ENCODE measurements around the gene SARS2.

SARS2 gene

GRCh38 chr19:38891771-38892170 lies 38.8 kb downstream of the SARS2 start:
- Histone ChIP-seq H3K9me2 (replicated peaks; ENCODE audit: control insufficient read depth, low read length) (no peaks in the 10 kb centered on the region), H3K27ac (ENCODE audit: low read depth, low read length) (no peak overlapping the region), H3F3A (ENCODE audit: control insufficient read depth, insufficient read depth) (no peaks in the 10 kb centered on the region), H4K20me1 (ENCODE audit: control insufficient read depth, insufficient read depth, low read depth, low read length) (no peaks in the 10 kb centered on the region), H3K79me2 (ENCODE audit: control insufficient read depth, low read length) (no peaks in the 10 kb centered on the region), H3K4me2 (ENCODE audit: low read length) (no peak overlapping the region), H3K9me3 (ENCODE audit: control insufficient read depth, insufficient read depth, low read length) (no peaks in the 10 kb centered on the region), H3K4me3 (ENCODE audit: low read length) (no peak overlapping the region), H3K4me1 (ENCODE audit: control insufficient read depth, low read length) (no peaks in the 10 kb centered on the region), H3K36me3 (ENCODE audit: control insufficient read depth, low read length) (no peaks in the 10 kb centered on the region; the same call in 1 of the 2 replicates), H3K27me3 (ENCODE audit: control insufficient read depth, low read length) (no peaks in the 10 kb centered on the region)
- TF ChIP-seq EZH2phosphoT487 (IDR thresholded peaks at IDR 0.05; ENCODE audit: borderline replicate concordance, low read length) = no peak
- no peak for TF ChIP-seq CTCF (IDR thresholded peaks at IDR 0.05; ENCODE audit: low read depth, low read length, poor library complexity, severe bottlenecking)

- H3K79me2 ChIP-seq (ENCODE audit: control insufficient read depth, low read length) = no peaks in the 10 kb centered on the region
- H3K27me3 ChIP-seq (ENCODE audit: control insufficient read depth, low read length) = no peaks in the 10 kb centered on the region
- no peaks in the 10 kb centered on the region for H3K9me2 ChIP-seq (replicated peaks; ENCODE audit: control insufficient read depth, low read length)
- no peak overlapping the region for H3K27ac ChIP-seq (ENCODE audit: low read depth, low read length)
- no peak overlapping the region for H3K4me3 ChIP-seq (ENCODE audit: low read length)
- no peaks in the 10 kb centered on the region for H3K4me1 ChIP-seq (ENCODE audit: control insufficient read depth, low read length)
- no peaks in the 10 kb centered on the region; the same call in 1 of the 2 replicates for H3K36me3 ChIP-seq (ENCODE audit: control insufficient read depth, low read length)
- no peaks in the 10 kb centered on the region for H4K20me1 ChIP-seq (ENCODE audit: control insufficient read depth, insufficient read depth, low read depth, low read length)
- no peaks in the 10 kb centered on the region for H3K9me3 ChIP-seq (ENCODE audit: control insufficient read depth, insufficient read depth, low read length)
- H3K4me2 ChIP-seq (ENCODE audit: low read length) = no peak overlapping the region
- no peak for TF ChIP-seq EZH2phosphoT487 (IDR thresholded peaks at IDR 0.05; ENCODE audit: borderline replicate concordance, low read length)
- no peak for TF ChIP-seq CTCF (IDR thresholded peaks at IDR 0.05; ENCODE audit: low read depth, low read length, poor library complexity, severe bottlenecking)
- no peaks in the 10 kb centered on the region for H3F3A ChIP-seq (ENCODE audit: control insufficient read depth, insufficient read depth)
Measured at GRCh38 chr19:38890686-38891085, 39.9 kb downstream of the SARS2 start.

- no peaks in the 10 kb centered on the region for H3K9me2 ChIP-seq (replicated peaks; ENCODE audit: control insufficient read depth, low read length)
- no peaks in the 10 kb centered on the region for H3K9me3 ChIP-seq (ENCODE audit: control insufficient read depth, insufficient read depth, low read length)
- no peaks in the 10 kb centered on the region for H3K79me2 ChIP-seq (ENCODE audit: control insufficient read depth, low read length)
- no peaks in the 10 kb centered on the region for H4K20me1 ChIP-seq (ENCODE audit: control insufficient read depth, insufficient read depth, low read depth, low read length)
- H3K4me1 ChIP-seq (ENCODE audit: control insufficient read depth, low read length) = no peaks in the 10 kb centered on the region
- H3K36me3 ChIP-seq (ENCODE audit: control insufficient read depth, low read length) = no peaks in the 10 kb centered on the region; the same call in 1 of the 2 replicates
- no peak overlapping the region for H3K4me3 ChIP-seq (ENCODE audit: low read length)
- no peak for TF ChIP-seq CTCF (IDR thresholded peaks at IDR 0.05; ENCODE audit: low read depth, low read length, poor library complexity, severe bottlenecking)
- TF ChIP-seq EZH2phosphoT487 (IDR thresholded peaks at IDR 0.05; ENCODE audit: borderline replicate concordance, low read length) = no peak
- no peaks in the 10 kb centered on the region for H3F3A ChIP-seq (ENCODE audit: control insufficient read depth, insufficient read depth)
- H3K27me3 ChIP-seq (ENCODE audit: control insufficient read depth, low read length) = no peaks in the 10 kb centered on the region
- H3K27ac ChIP-seq (ENCODE audit: low read depth, low read length) = no peak overlapping the region
- H3K4me2 ChIP-seq (ENCODE audit: low read length) = no peak overlapping the region
Measured at GRCh38 chr19:38889803-38890202, 40.8 kb downstream of the SARS2 start.
